ENCODE results near the gene ELMO2.

- TF ChIP-seq CTCF (IDR thresholded peaks at IDR 0.05; ENCODE audit: low read length): no peak
- no peak for TF ChIP-seq EZH2 (IDR thresholded peaks at IDR 0.05; ENCODE audit: borderline replicate concordance, low read length)
These were observed 39.6 kb downstream of the ELMO2 start for GRCh38 chr20:46366826-46367225.
